NCI-H510A (cell line): ENCODE measurements around the gene SORBS1.

ENCODE experiments used
- DNase-seq: peaks from one replicate; lab custom pipeline; 2025; lab: John Stamatoyannopoulos, UW

SORBS1 gene

GRCh38 chr10:95266674-95267095 is 294.5 kb downstream of the SORBS1 start:
- no peak for DNase-seq

- DNase-seq: no peak
These were observed 295.6 kb downstream of the SORBS1 start for GRCh38 chr10:95265572-95265971.

- no peak for DNase-seq
These were observed 296.7 kb downstream of the SORBS1 start for GRCh38 chr10:95264227-95265051.

- no peak for DNase-seq
These were observed 297.3 kb downstream of the SORBS1 start for GRCh38 chr10:95263864-95264226.

- no peak for DNase-seq
These were observed 298.2 kb downstream of the SORBS1 start for GRCh38 chr10:95262763-95263518.

GRCh38 chr10:95261926-95262325 is 299.2 kb downstream of the SORBS1 start:
- no peak for DNase-seq
